ENCODE data around the gene HMCES.
A peak's percentile ranks its signal among the peaks of the same experiment; 100 is the strongest.
"Not testable (repeated sequence)": the region's sequence is repeated elsewhere in the genome, so short reads cannot be mapped to it uniquely, and the experiment has no call there.

HMCES gene

DNA sequence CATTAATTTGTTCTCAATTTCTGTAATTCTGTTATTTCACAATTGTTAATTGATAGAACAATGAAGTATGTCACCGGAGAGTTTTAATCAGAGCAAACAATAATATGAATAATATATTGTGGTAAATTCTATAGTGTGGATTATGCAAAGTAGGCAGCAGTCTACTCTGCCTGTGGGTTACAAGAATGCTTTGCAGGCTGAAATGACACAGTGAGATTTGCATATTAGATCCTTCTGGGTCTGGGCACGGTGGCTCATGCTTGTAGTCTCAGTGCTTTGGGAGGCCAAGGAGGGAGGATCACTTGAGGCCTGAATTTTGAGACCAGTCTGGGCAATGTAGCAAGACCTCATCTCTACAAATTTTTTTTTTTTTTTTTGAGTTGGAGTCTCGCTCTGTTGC is 16.8 kb upstream of the HMCES start:
- DNase-seq = no peak
- TF ChIP-seq, protein P1, sequence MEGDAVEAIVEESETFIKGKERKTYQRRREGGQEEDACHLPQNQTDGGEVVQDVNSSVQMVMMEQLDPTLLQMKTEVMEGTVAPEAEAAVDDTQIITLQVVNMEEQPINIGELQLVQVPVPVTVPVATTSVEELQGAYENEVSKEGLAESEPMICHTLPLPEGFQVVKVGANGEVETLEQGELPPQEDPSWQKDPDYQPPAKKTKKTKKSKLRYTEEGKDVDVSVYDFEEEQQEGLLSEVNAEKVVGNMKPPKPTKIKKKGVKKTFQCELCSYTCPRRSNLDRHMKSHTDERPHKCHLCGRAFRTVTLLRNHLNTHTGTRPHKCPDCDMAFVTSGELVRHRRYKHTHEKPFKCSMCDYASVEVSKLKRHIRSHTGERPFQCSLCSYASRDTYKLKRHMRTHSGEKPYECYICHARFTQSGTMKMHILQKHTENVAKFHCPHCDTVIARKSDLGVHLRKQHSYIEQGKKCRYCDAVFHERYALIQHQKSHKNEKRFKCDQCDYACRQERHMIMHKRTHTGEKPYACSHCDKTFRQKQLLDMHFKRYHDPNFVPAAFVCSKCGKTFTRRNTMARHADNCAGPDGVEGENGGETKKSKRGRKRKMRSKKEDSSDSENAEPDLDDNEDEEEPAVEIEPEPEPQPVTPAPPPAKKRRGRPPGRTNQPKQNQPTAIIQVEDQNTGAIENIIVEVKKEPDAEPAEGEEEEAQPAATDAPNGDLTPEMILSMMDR (IDR thresholded peaks at IDR 0.05) = no peak
- Mint-ChIP-seq H3K9me3 (no peaks in the 10 kb centered on the region), H3K36me3 (ENCODE audit: low read depth) (peaks cover 77% of the 10 kb centered on the region), H3K4me3 (no peak overlapping the region), H3K4me1 (no peaks in the 10 kb centered on the region), H3K27ac (no peak overlapping the region), H3K27me3 (ENCODE audit: low read depth, poor library complexity) (no peaks in the 10 kb centered on the region)

DNA sequence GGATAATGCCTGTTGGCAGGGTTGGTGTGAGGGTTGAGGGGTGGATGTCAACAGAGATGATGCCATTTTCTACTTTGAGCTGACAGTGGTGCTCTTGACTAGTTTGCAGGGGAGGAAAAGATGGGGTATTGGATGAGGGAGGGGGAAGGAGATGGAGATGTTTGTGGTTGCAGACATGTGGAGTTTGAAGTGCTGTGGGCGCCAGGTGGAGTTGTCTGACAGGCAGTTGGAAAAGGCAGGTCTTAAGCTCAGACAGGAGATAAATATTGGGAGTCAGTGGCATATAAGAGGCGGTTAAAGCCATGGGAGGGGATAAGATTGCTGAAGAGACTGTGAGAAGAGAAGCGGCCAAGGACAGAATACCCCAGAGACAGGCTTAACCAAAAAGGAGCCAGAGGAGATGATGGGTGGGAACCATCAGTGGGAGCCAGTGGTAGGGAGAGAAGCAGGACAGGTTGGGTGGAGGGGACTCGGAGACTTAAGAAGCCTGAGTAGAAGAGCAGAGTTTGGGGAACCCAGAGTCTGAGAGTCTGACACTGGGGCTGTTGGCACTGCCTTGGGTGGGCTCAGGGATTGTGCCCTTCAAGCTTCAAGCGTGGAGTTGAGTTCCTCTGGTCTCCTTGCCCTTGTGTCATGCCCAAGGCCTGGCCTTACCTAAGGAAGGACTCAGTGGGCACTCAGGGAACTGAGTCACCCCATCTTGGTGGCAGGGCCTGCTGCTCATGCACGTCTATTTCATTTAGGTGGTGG is 15.3 kb upstream of the HMCES start:
- H3K4me1 Mint-ChIP-seq = no peaks in the 10 kb centered on the region
- no peaks in the 10 kb centered on the region for H3K9me3 Mint-ChIP-seq
- no peak for DNase-seq
- no peaks in the 10 kb centered on the region for H3K27me3 Mint-ChIP-seq (ENCODE audit: low read depth, poor library complexity)
- peak overlapping the region; percentile 34 for H3K27ac Mint-ChIP-seq
- H3K4me3 Mint-ChIP-seq = no peak overlapping the region
- TF ChIP-seq, protein P1 (IDR thresholded peaks at IDR 0.05) = no peak
- peaks cover 75% of the 10 kb centered on the region for H3K36me3 Mint-ChIP-seq (ENCODE audit: low read depth)

DNA sequence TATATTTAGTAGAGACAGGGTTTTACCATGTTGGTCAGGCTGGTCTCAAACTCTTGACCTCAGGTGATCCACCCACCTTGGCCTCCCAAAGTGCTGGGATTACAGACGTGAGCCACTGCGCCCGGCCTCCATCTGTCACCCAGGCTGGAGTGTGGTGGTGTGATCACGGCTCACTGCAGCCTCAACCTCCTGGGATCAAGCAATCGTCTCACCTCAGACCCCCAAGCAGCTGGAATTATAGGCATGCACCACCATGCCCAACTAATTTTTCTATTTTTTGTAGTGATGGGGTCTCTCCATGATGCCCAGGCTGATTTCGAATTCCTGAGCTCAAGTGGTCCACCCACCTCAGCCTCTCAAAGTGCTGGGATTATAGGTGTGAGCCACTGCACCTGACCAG is 13.7 kb upstream of the HMCES start:
- H3K27me3 Mint-ChIP-seq (ENCODE audit: low read depth, poor library complexity); H3K9me3 Mint-ChIP-seq; H3K4me3 Mint-ChIP-seq; H3K4me1 Mint-ChIP-seq; DNase-seq; H3K27ac Mint-ChIP-seq: not testable (repeated sequence)
- H3K36me3 Mint-ChIP-seq (ENCODE audit: low read depth) = peaks cover 80% of the 10 kb centered on the region

DNA sequence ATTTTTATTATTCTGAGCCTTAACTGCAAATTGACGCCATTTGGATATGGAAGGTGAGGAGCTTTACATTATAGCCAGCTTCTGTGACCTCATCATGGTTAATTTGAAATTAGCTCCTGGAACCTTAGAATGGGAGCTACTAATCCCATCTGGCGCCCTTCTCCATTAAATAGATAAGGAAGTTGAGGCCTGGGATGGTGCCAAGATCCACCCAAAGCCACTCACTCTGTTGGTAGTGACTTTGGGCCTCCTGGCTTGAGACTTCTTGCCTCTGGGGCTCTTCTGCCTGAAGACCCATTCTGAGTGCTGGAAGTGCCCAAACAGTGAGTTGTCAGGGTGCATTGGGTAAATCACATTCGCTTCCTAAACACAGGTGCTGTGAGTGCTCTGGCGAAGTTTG is 12.0 kb upstream of the HMCES start:
- Mint-ChIP-seq H3K27ac (no peak overlapping the region), H3K4me3 (no peak overlapping the region), H3K27me3 (ENCODE audit: low read depth, poor library complexity) (no peaks in the 10 kb centered on the region), H3K9me3 (no peaks in the 10 kb centered on the region), H3K4me1 (no peaks in the 10 kb centered on the region), H3K36me3 (ENCODE audit: low read depth) (peaks cover 78% of the 10 kb centered on the region)
- DNase-seq = no peak
- TF ChIP-seq, protein P1 (IDR thresholded peaks at IDR 0.05) = no peak

DNA sequence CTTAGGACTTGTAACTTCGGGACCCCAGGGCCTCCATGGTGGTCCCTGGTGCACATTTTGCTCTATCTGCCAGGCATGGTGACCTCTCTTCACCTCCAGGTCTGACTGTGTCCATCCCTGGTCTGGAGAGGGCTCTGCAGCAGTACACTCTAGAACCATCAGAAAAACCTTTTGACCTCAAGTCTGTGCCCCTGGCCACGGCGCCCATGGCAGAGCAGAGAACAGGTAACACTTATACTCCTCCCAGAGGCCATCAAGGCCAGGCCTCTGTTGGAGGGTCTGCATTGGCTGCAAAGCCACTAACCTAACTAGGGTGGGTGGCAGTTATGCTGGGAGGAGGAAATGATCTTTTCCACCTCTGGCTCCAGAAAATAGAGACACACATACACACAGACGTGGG is 10.3 kb upstream of the HMCES start:
- H3K9me3 Mint-ChIP-seq = no peaks in the 10 kb centered on the region
- peaks cover 80% of the 10 kb centered on the region for H3K36me3 Mint-ChIP-seq (ENCODE audit: low read depth)
- H3K4me3 Mint-ChIP-seq = no peak overlapping the region
- TF ChIP-seq, protein P1 (IDR thresholded peaks at IDR 0.05) = no peak
- DNase-seq = no peak
- H3K27ac Mint-ChIP-seq = no peak overlapping the region
- no peaks in the 10 kb centered on the region for H3K27me3 Mint-ChIP-seq (ENCODE audit: low read depth, poor library complexity)
- H3K4me1 Mint-ChIP-seq = no peaks in the 10 kb centered on the region

DNA sequence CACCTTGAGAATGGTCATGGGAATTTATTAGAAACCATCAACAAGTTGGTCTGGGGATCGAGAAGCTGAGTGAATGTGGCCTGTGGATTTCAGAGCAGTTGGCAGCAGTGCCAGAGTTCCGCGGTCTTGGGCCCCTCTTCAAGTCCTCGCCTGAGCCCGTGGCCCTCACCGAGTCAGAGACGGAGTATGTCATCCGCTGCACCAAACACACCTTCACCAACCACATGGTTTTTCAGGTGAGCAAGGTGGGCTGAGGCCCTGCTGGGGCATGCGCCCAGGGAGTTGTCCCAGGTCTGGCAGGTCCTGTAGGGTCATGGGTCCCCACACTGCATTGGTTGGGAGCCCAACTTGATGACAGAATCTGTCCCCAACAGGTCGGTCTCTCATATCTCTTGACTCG is 7.0 kb upstream of the HMCES start:
- TF ChIP-seq, protein P1 (IDR thresholded peaks at IDR 0.05) = no peak
- no peak overlapping the region for H3K27ac Mint-ChIP-seq
- H3K4me3 Mint-ChIP-seq = no peak overlapping the region
- peaks cover 86% of the 10 kb centered on the region for H3K36me3 Mint-ChIP-seq (ENCODE audit: low read depth)
- no peaks in the 10 kb centered on the region for H3K4me1 Mint-ChIP-seq
- no peaks in the 10 kb centered on the region for H3K9me3 Mint-ChIP-seq
- DNase-seq = no peak
- H3K27me3 Mint-ChIP-seq (ENCODE audit: low read depth, poor library complexity) = no peaks in the 10 kb centered on the region
